BJ (cell line): Measurements from ENCODE around the gene MIDN. TPM values are rescaled to one million over a fixed set of nuclear protein-coding genes. Genes with fewer than 3 reads are reported as not detected.
A peak's percentile ranks its signal among the peaks of the same experiment; 100 is the strongest.

Source experiments
- CTCF ChIA-PET: fragments of 350-600 bp; formaldehyde crosslinking; extraction: SDS; loops from one replicate; lab custom pipeline; 2021; ENCODE audit warnings: antibody characterized with exemption, inconsistent platforms; lab: Yijun Ruan, JAX
- POLR2A ChIA-PET: fragments of 300-600 bp; sonication (Branson Sonifier 250); formaldehyde crosslinking; extraction: SDS; loops from one replicate; lab custom pipeline; 2021; ENCODE audit warnings: antibody characterized with exemption; lab: Charles Lee
- DNase-seq: peaks from one replicate; pipeline ENCODE4 v3.0.0-alpha.2; 2011; ENCODE audit warnings: low read depth
- H3K27me3 ChIP-seq: 2 replicates; pipeline ENCODE4 v1.6.0; 2011; ENCODE audit warnings: low read length; ENCODE audit not compliant: control insufficient read depth, insufficient read depth
- H3K36me3 ChIP-seq: 2 replicates; pipeline ENCODE4 v1.5.1; 2011; ENCODE audit warnings: low read length; ENCODE audit not compliant: control insufficient read depth, insufficient read depth
- H3K4me3 ChIP-seq: 2 replicates; pipeline ENCODE4 v1.5.1; 2011; ENCODE audit warnings: low read depth, mild to moderate bottlenecking, control low read depth, low read length
- polyA plus RNA-seq: library from polyadenylated mRNA; depleted of rRNA; stranded (reverse); fragments of >200 nt; gene quantifications from 2 replicates; pipeline ENCODE4 v1.2.3, GENCODE V29; 2011
- TF ChIP-seq, protein P1 (sequence below): IDR thresholded peaks from 2 replicates; pipeline ENCODE4 v1.5.1; 2011; ENCODE audit warnings: low read depth, mild to moderate bottlenecking, control low read depth, inconsistent platforms, low read length, moderate library complexity; ENCODE audit not compliant: insufficient read depth

The MIDN gene
- polyA plus RNA-seq, 1 experiment: 8.4 TPM

DNA sequence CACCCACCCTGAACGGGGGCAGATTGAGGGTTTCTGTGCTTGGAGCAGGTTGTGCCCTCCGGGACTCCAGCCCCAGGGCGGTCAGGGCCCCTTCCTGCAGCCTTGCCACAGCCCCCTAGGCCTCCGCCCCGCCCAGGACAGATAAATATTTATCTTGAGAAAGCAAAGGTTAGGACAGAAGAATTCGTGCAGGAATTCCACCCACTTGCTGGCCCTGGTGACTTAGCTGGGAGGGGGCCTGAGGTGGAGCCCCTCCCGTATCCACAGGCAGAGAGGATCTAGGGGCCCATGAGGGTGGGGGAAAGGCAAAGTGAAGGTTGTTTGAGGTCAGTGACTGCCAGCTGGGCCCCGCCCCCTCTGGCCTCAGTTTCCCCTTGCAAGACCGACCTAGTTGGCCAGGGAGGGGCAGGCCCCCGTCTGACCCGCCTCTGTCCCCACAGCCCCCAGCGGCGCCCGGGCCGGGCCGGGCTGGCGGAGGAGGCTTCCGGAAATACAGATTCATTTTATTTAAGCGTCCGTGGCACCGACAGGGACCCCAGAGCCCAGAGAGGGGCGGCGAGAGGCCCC is 5.2 kb downstream of the MIDN start:
- peak overlapping the region; percentile 73 for H3K4me3 ChIP-seq
- no peak for DNase-seq
- TF ChIP-seq, protein P1, sequence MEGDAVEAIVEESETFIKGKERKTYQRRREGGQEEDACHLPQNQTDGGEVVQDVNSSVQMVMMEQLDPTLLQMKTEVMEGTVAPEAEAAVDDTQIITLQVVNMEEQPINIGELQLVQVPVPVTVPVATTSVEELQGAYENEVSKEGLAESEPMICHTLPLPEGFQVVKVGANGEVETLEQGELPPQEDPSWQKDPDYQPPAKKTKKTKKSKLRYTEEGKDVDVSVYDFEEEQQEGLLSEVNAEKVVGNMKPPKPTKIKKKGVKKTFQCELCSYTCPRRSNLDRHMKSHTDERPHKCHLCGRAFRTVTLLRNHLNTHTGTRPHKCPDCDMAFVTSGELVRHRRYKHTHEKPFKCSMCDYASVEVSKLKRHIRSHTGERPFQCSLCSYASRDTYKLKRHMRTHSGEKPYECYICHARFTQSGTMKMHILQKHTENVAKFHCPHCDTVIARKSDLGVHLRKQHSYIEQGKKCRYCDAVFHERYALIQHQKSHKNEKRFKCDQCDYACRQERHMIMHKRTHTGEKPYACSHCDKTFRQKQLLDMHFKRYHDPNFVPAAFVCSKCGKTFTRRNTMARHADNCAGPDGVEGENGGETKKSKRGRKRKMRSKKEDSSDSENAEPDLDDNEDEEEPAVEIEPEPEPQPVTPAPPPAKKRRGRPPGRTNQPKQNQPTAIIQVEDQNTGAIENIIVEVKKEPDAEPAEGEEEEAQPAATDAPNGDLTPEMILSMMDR: no peak
- CTCF ChIA-PET: interaction anchor here (1.5 to 6.2 kb wide), 6 partner anchors 8 to 22 kb away, joined by 3 to 104 read pairs (median 8); partner anchors contain the start of genes CIRBP and FAM174C
- POLR2A ChIA-PET: interaction anchor here (0.5 to 2.3 kb wide), 6 partner anchors 10 to 225 kb away, joined by 3 to 44 read pairs (median 6); partner anchors contain the start of genes CIRBP and GPX4
- H3K27me3 ChIP-seq: no peaks in the 10 kb centered on the region
- H3K36me3 ChIP-seq: peaks cover 56% of the 10 kb centered on the region

GRCh38 chr19:1254081-1254527 is 5.7 kb downstream of the MIDN start:
- TF ChIP-seq, protein P1: no peak
- no peak for DNase-seq
- Histone ChIP-seq H3K27me3 (no peaks in the 10 kb centered on the region), H3K4me3 (peak overlapping the region; percentile 73), H3K36me3 (peaks cover 56% of the 10 kb centered on the region)
- ChIA-PET POLR2A (interaction anchor here (1.7 to 2.3 kb wide), 2 partner anchors 12 to 15 kb away, joined by 12 to 44 read pairs; partner anchors contain the start of gene CIRBP), CTCF (interaction anchor here (1.5 to 6.2 kb wide), 5 partner anchors 8 to 21 kb away, joined by 3 to 104 read pairs (median 11); partner anchors contain the start of genes CIRBP and FAM174C)

- peaks cover 57% of the 10 kb centered on the region for H3K36me3 ChIP-seq
- TF ChIP-seq, protein P1: no peak
- ChIA-PET POLR2A (interaction anchor here (2.3 kb wide), 1 partner anchor 15 kb away, joined by 44 read pairs; the partner anchor contains the start of gene CIRBP), CTCF (interaction anchor here (1.5 to 6.2 kb wide), 4 partner anchors 10 to 21 kb away, joined by 3 to 104 read pairs (median 24); partner anchors contain the start of genes CIRBP and FAM174C)
- H3K4me3 ChIP-seq: no peak overlapping the region
- no peak for DNase-seq
- no peaks in the 10 kb centered on the region for H3K27me3 ChIP-seq
Observed at GRCh38 chr19:1254530-1255185, 6.3 kb downstream of the MIDN start.

GRCh38 chr19:1255186-1256161 is 7.1 kb downstream of the MIDN start:
- peaks cover 56% of the 10 kb centered on the region for H3K36me3 ChIP-seq
- DNase-seq: no peak
- CTCF ChIA-PET: interaction anchor here (2.5 to 6.2 kb wide), 2 partner anchors 11 to 12 kb away, joined by 19 to 104 read pairs; partner anchors contain the start of gene CIRBP
- H3K4me3 ChIP-seq: no peak overlapping the region
- POLR2A ChIA-PET: interaction anchor here (1.0 kb wide), 1 partner anchor 13 kb away, joined by 3 read pairs; no protein-coding TSS in a partner anchor
- H3K27me3 ChIP-seq: no peaks in the 10 kb centered on the region
- TF ChIP-seq, protein P1: no peak
